SK-N-SH (cell line): ENCODE results near the gene SF3A2. TPM values are rescaled to one million over a fixed set of nuclear protein-coding genes. Genes with fewer than 3 reads are reported as not detected.
A peak's percentile ranks its signal among the peaks of the same experiment; 100 is the strongest.

ENCODE experiments used
- CTCF ChIA-PET: fragments of 300-600, 350-600 bp; formaldehyde crosslinking; extraction: SDS; loops from one replicate; lab custom pipeline; 2021; lab: Yijun Ruan, JAX
- POLR2A ChIA-PET: fragments of 350-600 bp; sonication (Branson Sonifier 250); formaldehyde crosslinking; extraction: SDS; loops from one replicate; lab custom pipeline; 2020; ENCODE audit warnings: antibody characterized with exemption, inconsistent platforms; lab: Yijun Ruan, JAX
- DNase-seq: peaks from one replicate; pipeline ENCODE4 v3.0.0; 2012
- H2AFZ ChIP-seq: fragments of 200-600 bp; sonication (generic); 2 replicates; pipeline ENCODE4 v1.8.1; 2016; ENCODE audit warnings: antibody characterized with exemption, mild to moderate bottlenecking, low read depth
- H3F3A ChIP-seq: fragments of 200-600 bp; sonication (generic); replicated peaks from 2 replicates; pipeline ENCODE3; 2016; ENCODE audit warnings: antibody characterized with exemption, mild to moderate bottlenecking; ENCODE audit not compliant: insufficient read depth
- H3K27ac ChIP-seq, 2 experiments: fragments of 200-500 bp in 1 of 2; fragments of 200-600 bp in 1 of 2; sonication (Bioruptor generic) in 1 of 2; sonication (generic), shearing (Covaris generic) in 1 of 2; 2 replicates each; pipeline versions ENCODE4 v1.5.1 to v1.6.1; 2014 to 2016; ENCODE audit warnings: low read depth in 2 of 2, inconsistent platforms in 1 of 2, low read length in 1 of 2, mild to moderate bottlenecking in 1 of 2, mixed read lengths in 1 of 2
- H3K27me3 ChIP-seq: fragments of 200-600 bp; sonication (generic), shearing (Covaris generic); 2 replicates; pipeline ENCODE4 v1.6.1; 2016; ENCODE audit warnings: mixed run types; ENCODE audit not compliant: insufficient read depth
- H3K36me3 ChIP-seq, 2 experiments: fragments of 200-500 bp in 1 of 2; fragments of 200-600 bp in 1 of 2; sonication (Bioruptor generic) in 1 of 2; sonication (generic) in 1 of 2; replicated peaks in 1 of 2; 2 replicates each; pipeline versions ENCODE3 to v1.5.1; 2014 to 2016; ENCODE audit warnings: low read length in 1 of 2, mild to moderate bottlenecking in 1 of 2; ENCODE audit not compliant: insufficient read depth in 2 of 2, control insufficient read depth in 1 of 2
- H3K4me1 ChIP-seq, 2 experiments: fragments of 200-500 bp in 1 of 2; fragments of 200-600 bp in 1 of 2; sonication (Bioruptor generic) in 1 of 2; sonication (generic), shearing (Covaris generic) in 1 of 2; 2 replicates each; pipeline versions ENCODE4 v1.5.1 to v1.6.1; 2014 to 2016; ENCODE audit warnings: low read depth in 1 of 2, low read length in 1 of 2, mixed run types in 1 of 2; ENCODE audit not compliant: insufficient read depth in 2 of 2, control insufficient read depth in 1 of 2
- H3K4me2 ChIP-seq: fragments of 200-600 bp; sonication (generic), shearing (Covaris generic); 2 replicates; pipeline ENCODE4 v1.6.1; 2017; ENCODE audit warnings: mixed run types
- H3K4me3 ChIP-seq, 2 experiments: fragments of 200-500 bp in 1 of 2; fragments of 200-600 bp in 1 of 2; sonication (Bioruptor generic) in 1 of 2; sonication (generic), shearing (Covaris generic) in 1 of 2; 2 replicates each; pipeline versions ENCODE4 v1.5.1 to v1.8.1; 2014 to 2016; ENCODE audit warnings: low read depth in 2 of 2, inconsistent platforms in 1 of 2, low read length in 1 of 2, mild to moderate bottlenecking in 1 of 2, mixed read lengths in 1 of 2, moderate library complexity in 1 of 2
- H3K79me2 ChIP-seq: fragments of 200-600 bp; sonication (generic); 2 replicates; pipeline ENCODE4 v1.8.1; 2017; ENCODE audit warnings: mild to moderate bottlenecking; ENCODE audit not compliant: insufficient read depth
- H3K9ac ChIP-seq: fragments of 200-600 bp; sonication (generic); 2 replicates; pipeline ENCODE4 v1.6.1; 2017; ENCODE audit warnings: mixed run types
- H3K9me2 ChIP-seq: fragments of 200-600 bp; sonication (generic); 2 replicates; pipeline ENCODE4 v1.6.1; 2017; ENCODE audit warnings: mixed run types
- H3K9me3 ChIP-seq: fragments of 200-600 bp; sonication (generic); 2 replicates; pipeline ENCODE4 v1.6.1; 2017; ENCODE audit warnings: mixed run types, mild to moderate bottlenecking, moderate library complexity
- H4K20me1 ChIP-seq: fragments of 200-600 bp; sonication (generic); 2 replicates; pipeline ENCODE4 v1.6.1; 2017; ENCODE audit warnings: mild to moderate bottlenecking, mixed run types; ENCODE audit not compliant: insufficient read depth
- CHD2 ChIP-seq: fragments of 150-350 bp; IDR thresholded peaks from 2 replicates; pipeline ENCODE4 v1.6.1; 2018; ENCODE audit warnings: low read length; ENCODE audit not compliant: partially characterized antibody
- CTCF ChIP-seq: fragments of 200-600 bp; sonication (generic); IDR thresholded peaks from 2 replicates; pipeline ENCODE4 v1.6.1; 2017; ENCODE audit warnings: antibody characterized with exemption, mild to moderate bottlenecking, moderate library complexity
- EZH2phosphoT487 ChIP-seq: fragments of 200-600 bp; sonication (generic); IDR thresholded peaks from 2 replicates; pipeline ENCODE4 v1.6.1; 2017; ENCODE audit warnings: low read depth, mixed run types, mild to moderate bottlenecking, antibody characterized with exemption, moderate library complexity, borderline replicate concordance
- FOXJ3 ChIP-seq: sonication (generic); formaldehyde crosslinking; IDR thresholded peaks from 2 replicates; pipeline ENCODE4 v1.5.1; 2020; ENCODE audit warnings: mild to moderate bottlenecking, missing genetic modification reagents
- FOXM1 ChIP-seq: IDR thresholded peaks from 2 replicates; pipeline ENCODE4 v1.4.0; 2012; ENCODE audit warnings: low read depth, mild to moderate bottlenecking
- GATA2 ChIP-seq: sonication (generic); formaldehyde crosslinking; IDR thresholded peaks from 2 replicates; pipeline ENCODE4 v1.5.0; 2020; ENCODE audit warnings: mild to moderate bottlenecking, missing genetic modification reagents
- MXI1 ChIP-seq: IDR thresholded peaks from 2 replicates; pipeline ENCODE4 v1.6.1; 2012; ENCODE audit warnings: mild to moderate bottlenecking, low read depth, low read length, improper control_type of control experiment
- NFIC ChIP-seq: IDR thresholded peaks from 2 replicates; pipeline ENCODE4 v1.4.0; 2012; ENCODE audit warnings: borderline replicate concordance
- NRF1 ChIP-seq: IDR thresholded peaks from 2 replicates; pipeline ENCODE4 v1.6.1; 2012; ENCODE audit warnings: low read depth, mild to moderate bottlenecking, low read length
- PBX3 ChIP-seq: IDR thresholded peaks from 2 replicates; pipeline ENCODE4; 2012
- RAD21 ChIP-seq: IDR thresholded peaks from 2 replicates; pipeline ENCODE4 v1.6.1; 2012; ENCODE audit warnings: mild to moderate bottlenecking, low read length
- RXRA ChIP-seq: IDR thresholded peaks from 2 replicates; pipeline ENCODE4 v1.4.0; 2012; ENCODE audit warnings: low read depth, mild to moderate bottlenecking, borderline replicate concordance
- SIN3A ChIP-seq: IDR thresholded peaks from 2 replicates; pipeline ENCODE4 v1.6.1; 2012; ENCODE audit warnings: low read depth, mild to moderate bottlenecking, low read length, moderate library complexity, borderline replicate concordance
- SMC3 ChIP-seq: IDR thresholded peaks from 2 replicates; pipeline ENCODE4 v1.6.1; 2012; ENCODE audit warnings: low read depth, low read length, improper control_type of control experiment
- YY1 ChIP-seq: IDR thresholded peaks from 2 replicates; pipeline ENCODE4 v1.4.0; 2012; ENCODE audit warnings: low read depth, mild to moderate bottlenecking
- ZBTB33 ChIP-seq: IDR thresholded peaks from 2 replicates; pipeline ENCODE4 v1.4.0; 2012; ENCODE audit warnings: low read depth, borderline replicate concordance
- WGBS: methylation state at CpG from one replicate; pipeline ENCODE4 v1.1.6; 2017; ENCODE audit warnings: low lambda C conversion rate; 5-methylcytosine and 5-hydroxymethylcytosine counted together
- polyA plus RNA-seq, 3 experiments: library from polyadenylated mRNA; depleted of rRNA; stranded (reverse); fragments of >200 nt; gene quantifications; 2 replicates each; pipeline ENCODE4 v1.2.3, GENCODE V29; 2012

SF3A2 gene
- polyA plus RNA-seq, 1 of the 3 experiments (the other 2 are of a cell fraction) = 55.8 TPM

- H3K9me2 ChIP-seq = no peaks in the 10 kb centered on the region
- no peaks in the 10 kb centered on the region for H3K27me3 ChIP-seq
- H4K20me1 ChIP-seq = no peaks in the 10 kb centered on the region
- 95% methylated on average over 66 of the region's 74 CpGs for WGBS
- H3K4me1 ChIP-seq = peaks cover 1 to 19% of the 10 kb centered on the region in 2 experiments; a peak in 2 of 4 replicates
- no peaks in the 10 kb centered on the region for H3K79me2 ChIP-seq
- no peak overlapping the region for H3K9ac ChIP-seq
- H2AFZ ChIP-seq = no peak overlapping the region
- no peak overlapping the region for H3K4me3 ChIP-seq
- TF ChIP-seq YY1 (no peak), RXRA (no peak), EZH2phosphoT487 (no peak), SIN3A (no peak), MXI1 (no peak), FOXJ3 (no peak), RAD21 (no peak)
- no peak overlapping the region for H3K4me2 ChIP-seq
- DNase-seq = peak; percentile 38
- H3K36me3 ChIP-seq = peaks cover 0 to 30% of the 10 kb centered on the region in 2 experiments
- ChIA-PET CTCF (interaction anchor here (1.4 kb wide), 1 partner anchor 13 kb away, joined by 4 read pairs; no protein-coding TSS in a partner anchor), POLR2A (no interaction called here)
- no peaks in the 10 kb centered on the region for H3K9me3 ChIP-seq
- peaks cover 12% of the 10 kb centered on the region for H3F3A ChIP-seq
- no peak overlapping the region for H3K27ac ChIP-seq
These were observed 15.6 kb downstream of the SF3A2 start for GRCh38 chr19:2252055-2252796.

GRCh38 chr19:2252797-2253105, 16.1 kb downstream of the SF3A2 start:
- peaks cover 12% of the 10 kb centered on the region for H3F3A ChIP-seq
- no peaks in the 10 kb centered on the region for H3K9me3 ChIP-seq
- no CpG with 5 or more reads among the region's 18 CpGs for WGBS
- DNase-seq = no peak
- no peaks in the 10 kb centered on the region for H3K9me2 ChIP-seq
- ChIA-PET POLR2A (interaction anchor here (4.2 kb wide), 1 partner anchor 9 kb away, joined by 33 read pairs; no protein-coding TSS in a partner anchor), CTCF (interaction anchor here (1.4 to 4.0 kb wide), 2 partner anchors 12 to 14 kb away, joined by 4 to 16 read pairs; no protein-coding TSS in a partner anchor)
- peaks cover 0 to 26% of the 10 kb centered on the region in 2 experiments for H3K36me3 ChIP-seq
- no peaks in the 10 kb centered on the region for H4K20me1 ChIP-seq
- no peak overlapping the region for H3K4me3 ChIP-seq
- H2AFZ ChIP-seq = no peak overlapping the region
- H3K79me2 ChIP-seq = no peaks in the 10 kb centered on the region
- no peaks in the 10 kb centered on the region for H3K27me3 ChIP-seq
- no peak for TF ChIP-seq SMC3
- no peak for TF ChIP-seq FOXM1
- no peak for TF ChIP-seq GATA2
- TF ChIP-seq NRF1 = no peak
- TF ChIP-seq FOXJ3 = no peak
- no peak for TF ChIP-seq CTCF
- no peak for TF ChIP-seq RXRA
- no peak for TF ChIP-seq CHD2
- TF ChIP-seq RAD21 = no peak
- TF ChIP-seq NFIC = no peak
- no peak for TF ChIP-seq ZBTB33
- TF ChIP-seq PBX3 = no peak
- no peak overlapping the region for H3K4me2 ChIP-seq
- no peak overlapping the region for H3K9ac ChIP-seq
- H3K4me1 ChIP-seq = peaks cover 0 to 17% of the 10 kb centered on the region in 2 experiments; a peak in 1 of 4 replicates
- H3K27ac ChIP-seq = no peak overlapping the region; a peak in 1 of 4 replicates
